Naive thymus-derived CD4-positive, alpha-beta T cell (primary cell): ENCODE measurements around the gene NEK9. TPM values are rescaled to one million over a fixed set of nuclear protein-coding genes. Genes with fewer than 3 reads are reported as not detected.
A peak's percentile ranks its signal among the peaks of the same experiment; 100 is the strongest.

Source experiments
- ATAC-seq: fragments of 150-1000 bp; cut with Tn5 transposase; 2 replicates; pipeline ENCODE4 v1.10.0; 2021; ENCODE audit warnings: mild to moderate bottlenecking, moderate library complexity
- CTCF ChIA-PET: fragments of 350-600 bp; sonication (Branson Sonifier 250); formaldehyde crosslinking; loops from one replicate; lab custom pipeline; 2021; ENCODE audit warnings: antibody characterized with exemption; lab: Charles Lee
- POLR2A ChIA-PET: fragments of 350-600 bp; sonication (Branson Sonifier 250); formaldehyde crosslinking; loops from one replicate; lab custom pipeline; 2021; ENCODE audit warnings: antibody characterized with exemption, inconsistent platforms; lab: Charles Lee
- DNase-seq, 9 donors: peaks; one replicate each; pipeline versions ENCODE4 v3.0.0 to v3.0.0-alpha.2; 2020 to 2022; ENCODE audit warnings: mixed read lengths in 1 of 9
- H3K27ac ChIP-seq: one replicate; pipeline ENCODE4 v1.7.0; 2013; ENCODE audit warnings: mild to moderate bottlenecking, low read depth, low read length, moderate library complexity
- H3K27me3 ChIP-seq, 2 donors: one replicate each; pipeline ENCODE4 v1.7.0; 2013; ENCODE audit warnings: low read length in 2 of 2, mild to moderate bottlenecking in 2 of 2, moderate library complexity in 2 of 2; ENCODE audit not compliant: control insufficient read depth in 2 of 2, insufficient read depth in 2 of 2
- H3K36me3 ChIP-seq, 3 experiments: 1 replicate in 2 of 3; 2 replicates in 1 of 3; pipeline ENCODE4 v1.7.0; 2013; ENCODE audit warnings: low read length in 3 of 3, mild to moderate bottlenecking in 3 of 3, moderate library complexity in 1 of 3; ENCODE audit not compliant: insufficient read depth in 3 of 3, control insufficient read depth in 2 of 3
- H3K4me1 ChIP-seq, 2 donors: one replicate each; pipeline ENCODE4 v1.7.0; 2013; ENCODE audit warnings: low read length in 2 of 2, mild to moderate bottlenecking in 2 of 2, moderate library complexity in 1 of 2; ENCODE audit not compliant: control insufficient read depth in 2 of 2, insufficient read depth in 2 of 2
- H3K4me3 ChIP-seq: 2 replicates; pipeline ENCODE4 v1.7.0; 2013; ENCODE audit warnings: mild to moderate bottlenecking, low read length
- H3K9me3 ChIP-seq, 3 experiments: 1 replicate in 2 of 3; 2 replicates in 1 of 3; pipeline ENCODE4 v1.7.0; 2013; ENCODE audit warnings: low read length in 3 of 3; ENCODE audit not compliant: control insufficient read depth in 2 of 3
- H3K27ac Mint-ChIP-seq, 9 donors: one replicate each; pipeline ENCODE4 v1.8.0; 2020 to 2022; ENCODE audit warnings: mixed read lengths in 9 of 9, mild to moderate bottlenecking in 8 of 9, moderate library complexity in 5 of 9, inconsistent platforms in 2 of 9
- H3K27me3 Mint-ChIP-seq, 5 donors: one replicate each; pipeline ENCODE4 v1.8.0; 2021 to 2022; ENCODE audit warnings: mixed read lengths in 5 of 5, mild to moderate bottlenecking in 1 of 5
- H3K36me3 Mint-ChIP-seq, 5 donors: one replicate each; pipeline ENCODE4 v1.8.0; 2020 to 2022; ENCODE audit warnings: mixed read lengths in 5 of 5, mild to moderate bottlenecking in 3 of 5, inconsistent platforms in 1 of 5
- H3K4me1 Mint-ChIP-seq, 7 donors: one replicate each; pipeline ENCODE4 v1.8.0; 2020 to 2022; ENCODE audit warnings: mixed read lengths in 7 of 7, mild to moderate bottlenecking in 3 of 7, inconsistent platforms in 1 of 7
- H3K4me3 Mint-ChIP-seq, 10 donors: one replicate each; pipeline ENCODE4 v1.8.0; 2020 to 2022; ENCODE audit warnings: mild to moderate bottlenecking in 10 of 10, mixed read lengths in 10 of 10, moderate library complexity in 6 of 10, inconsistent platforms in 2 of 10
- H3K9me3 Mint-ChIP-seq, 11 donors: one replicate each; pipeline ENCODE4 v1.8.0; 2020 to 2022; ENCODE audit warnings: mixed read lengths in 11 of 11, mild to moderate bottlenecking in 4 of 11, inconsistent platforms in 1 of 11, moderate library complexity in 1 of 11
- intact Hi-C, 2 donors: fragments of 100-400 bp; cut with micrococcal nuclease; formaldehyde crosslinking; loops; one replicate each; pipeline ENCODE4 v1.15.1; 2023
- polyA plus RNA-seq, 2 donors: library from polyadenylated mRNA; unstranded; fragments of 300-500 nt; fragmentation: Illumina TruSeq; gene quantifications; one replicate each; pipeline ENCODE4 v1.2.3, GENCODE V29; 2021
- total RNA-seq, 6 experiments: library from RNA in 5 of 6; stranded (reverse) in 5 of 6; gene quantifications; 1 replicate in 5 of 6; 2 replicates in 1 of 6; pipeline ENCODE4 v1.2.3 and lab custom pipeline; 2021 to 2026

The NEK9 gene
- total and polyA plus RNA-seq, 7 experiments from 2014 or later, result 16.6 to 141 (median 83.4) TPM

DNA sequence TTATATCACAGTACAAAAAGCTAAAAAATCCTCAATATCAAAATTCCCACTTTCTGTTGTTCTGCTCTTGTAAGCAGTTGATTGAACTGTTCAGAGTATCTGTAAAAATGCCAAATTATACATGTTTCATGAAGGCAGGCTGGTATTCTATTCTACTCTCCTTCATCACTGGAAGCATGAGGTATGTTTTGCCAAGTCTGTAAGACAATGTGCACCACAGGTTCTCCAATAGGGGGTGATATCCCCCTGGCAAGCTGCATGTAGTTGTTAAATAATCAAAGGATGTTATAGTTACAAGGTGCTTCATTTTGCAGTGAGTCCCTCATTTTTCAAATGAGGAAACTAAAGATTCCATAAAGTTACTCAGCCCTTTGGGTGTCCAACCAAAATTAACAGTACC is 15.1 kb upstream of the NEK9 start:
- H3K36me3 ChIP-seq, result no peaks in the 10 kb centered on the region
- intact Hi-C loops, result loop anchor here in 1 of 2 donors (1.0 to 2.0 kb wide), 3 partner anchors 15 to 154 kb away; partner anchors contain the start of gene TMED10
- peak in 7 of 9 donors; percentile 26 to 59 (median 47) for DNase-seq
- H3K4me1 ChIP-seq, result peaks cover 20 to 50% of the 10 kb centered on the region in 2 donors
- Mint-ChIP-seq H3K27me3 (no peaks in the 10 kb centered on the region), H3K9me3 (no peaks in the 10 kb centered on the region), H3K36me3 (peaks cover 0 to 24% (median 3%) of the 10 kb centered on the region in 5 donors), H3K4me1 (peaks cover 52 to 86% (median 74%) of the 10 kb centered on the region in 7 donors), H3K4me3 (peak overlapping the region in 1 of 10 donors; percentile 47), H3K27ac (peak overlapping the region in 8 of 9 donors; percentile 30 to 81 (median 56))
- peak; percentile 55 for ATAC-seq
- H3K9me3 ChIP-seq, result no peaks in the 10 kb centered on the region
- no peak overlapping the region for H3K27ac ChIP-seq
- ChIA-PET CTCF (interaction anchor here (0.6 to 2.0 kb wide), 6 partner anchors 9 to 400 kb away, joined by 3 to 11 read pairs (median 4); no protein-coding TSS in a partner anchor), POLR2A (interaction anchor here (1.0 to 1.2 kb wide), 3 partner anchors 15 to 154 kb away, joined by 3 read pairs; partner anchors contain the start of genes NEK9 and TMED10)
- no peak overlapping the region for H3K4me3 ChIP-seq
- no peaks in the 10 kb centered on the region for H3K27me3 ChIP-seq

DNA sequence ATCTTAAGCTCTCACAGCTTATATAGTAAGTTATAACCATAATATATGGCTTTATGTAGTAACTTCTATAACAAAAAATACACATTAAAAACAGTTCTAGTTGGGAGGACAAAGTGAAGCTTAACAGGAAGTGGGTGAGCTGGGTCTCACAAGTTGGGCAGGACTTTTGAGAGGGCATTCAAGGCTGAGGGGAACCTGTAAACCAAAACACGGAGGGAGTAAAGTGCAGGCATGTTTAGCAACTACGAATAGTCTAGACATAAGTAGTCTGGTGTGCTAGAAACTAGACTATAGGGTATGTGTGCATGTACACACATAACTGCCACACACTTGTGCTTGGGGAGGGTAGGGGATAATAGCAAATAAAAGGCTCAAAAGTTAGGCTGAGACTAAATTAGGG is 14.2 kb upstream of the NEK9 start:
- Mint-ChIP-seq H3K9me3 (no peaks in the 10 kb centered on the region), H3K4me1 (peaks cover 45 to 77% (median 65%) of the 10 kb centered on the region in 7 donors), H3K4me3 (peak overlapping the region in 4 of 10 donors; percentile 2 to 42 (median 31)), H3K27ac (peak overlapping the region in 6 of 9 donors; percentile 33 to 90 (median 74)), H3K36me3 (peaks cover 0 to 18% (median 3%) of the 10 kb centered on the region in 5 donors), H3K27me3 (no peaks in the 10 kb centered on the region)
- H3K4me1 ChIP-seq, result peaks cover 20 to 41% of the 10 kb centered on the region in 2 donors
- no peak overlapping the region for H3K27ac ChIP-seq
- H3K27me3 ChIP-seq, result no peaks in the 10 kb centered on the region
- no peak for DNase-seq
- intact Hi-C loops, result no loop called here
- no peak overlapping the region for H3K4me3 ChIP-seq
- CTCF ChIA-PET, result interaction anchor here (0.6 to 2.0 kb wide), 7 partner anchors 11 to 169 kb away, joined by 3 to 11 read pairs (median 5); no protein-coding TSS in a partner anchor
- H3K36me3 ChIP-seq, result no peaks in the 10 kb centered on the region
- POLR2A ChIA-PET, result interaction anchor here (0.5 to 1.2 kb wide), 5 partner anchors 9 to 156 kb away, joined by 3 to 6 read pairs (median 4); no protein-coding TSS in a partner anchor
- peak; percentile 44 for ATAC-seq
- no peaks in the 10 kb centered on the region for H3K9me3 ChIP-seq

DNA sequence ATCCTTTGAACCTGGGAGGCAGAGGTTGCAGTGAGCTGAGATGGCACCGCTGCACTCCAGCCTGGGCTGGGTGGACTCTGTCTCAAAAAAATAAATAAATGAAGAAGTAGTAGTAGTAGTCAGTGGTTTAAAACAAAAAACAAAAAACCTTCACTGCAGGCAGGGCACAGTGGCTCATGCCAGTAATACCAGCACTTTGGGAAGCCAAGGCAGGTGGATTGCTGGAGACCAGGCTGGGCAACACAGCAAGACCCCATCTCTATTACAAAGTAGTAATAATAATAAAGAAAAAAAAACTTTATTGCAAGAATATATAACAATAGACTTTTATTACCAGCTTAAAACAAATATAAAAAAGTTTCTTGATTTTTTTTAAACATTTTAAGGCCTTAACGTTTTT is 13.8 kb upstream of the NEK9 start:
- POLR2A ChIA-PET, result interaction anchor here (1.0 to 1.2 kb wide), 4 partner anchors 9 to 155 kb away, joined by 3 to 6 read pairs (median 4); no protein-coding TSS in a partner anchor
- H3K9me3 Mint-ChIP-seq, result no peaks in the 10 kb centered on the region
- peaks cover 20 to 40% of the 10 kb centered on the region in 2 donors for H3K4me1 ChIP-seq
- H3K9me3 ChIP-seq, result no peaks in the 10 kb centered on the region
- intact Hi-C loops, result no loop called here
- H3K36me3 Mint-ChIP-seq, result peaks cover 2 to 21% (median 6%) of the 10 kb centered on the region in 5 donors
- H3K4me1 Mint-ChIP-seq, result peaks cover 44 to 74% (median 62%) of the 10 kb centered on the region in 7 donors
- H3K27ac Mint-ChIP-seq, result peak overlapping the region in 6 of 9 donors; percentile 33 to 90 (median 71)
- H3K27ac ChIP-seq, result no peak overlapping the region
- CTCF ChIA-PET, result interaction anchor here (1.0 to 2.0 kb wide), 6 partner anchors 9 to 169 kb away, joined by 3 to 11 read pairs (median 6); no protein-coding TSS in a partner anchor
- no peak overlapping the region for H3K4me3 ChIP-seq
- H3K4me3 Mint-ChIP-seq, result peak overlapping the region in 1 of 10 donors; percentile 42
- DNase-seq (no peak), ATAC-seq (no peak)
- H3K36me3 ChIP-seq, result peaks cover 0 to 2% (median 0%) of the 10 kb centered on the region in 3 experiments
- H3K27me3 ChIP-seq, result no peaks in the 10 kb centered on the region
- H3K27me3 Mint-ChIP-seq, result no peaks in the 10 kb centered on the region

DNA sequence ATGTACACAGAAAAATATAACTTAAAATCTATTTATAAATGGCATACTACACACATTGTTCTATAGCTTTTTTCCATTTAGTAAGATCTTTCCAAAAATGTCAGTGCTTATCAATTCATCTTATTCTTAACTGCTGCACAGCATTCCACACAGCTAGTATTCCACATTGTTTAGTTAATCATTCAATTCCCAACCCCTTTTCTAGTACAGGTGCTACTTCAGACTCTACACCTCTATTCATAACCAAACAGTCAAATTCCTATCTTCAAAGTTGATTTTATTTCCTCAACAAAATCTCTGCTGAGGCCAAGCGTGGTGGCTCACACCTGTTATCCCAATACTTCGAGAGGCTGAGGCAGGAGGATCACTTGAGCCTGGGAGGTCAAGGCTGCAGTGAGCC is 12.3 kb upstream of the NEK9 start:
- Histone ChIP-seq H3K4me3 (no peak overlapping the region), H3K27ac (no peak overlapping the region), H3K4me1 (peaks cover 20 to 33% of the 10 kb centered on the region in 2 donors), H3K27me3 (no peaks in the 10 kb centered on the region), H3K9me3 (no peaks in the 10 kb centered on the region), H3K36me3 (peaks cover 0 to 16% (median 8%) of the 10 kb centered on the region in 3 experiments)
- Mint-ChIP-seq H3K36me3 (peaks cover 7 to 26% (median 14%) of the 10 kb centered on the region in 5 donors), H3K4me1 (peaks cover 34 to 60% (median 51%) of the 10 kb centered on the region in 7 donors), H3K9me3 (no peaks in the 10 kb centered on the region), H3K4me3 (peak overlapping the region in 6 of 10 donors; percentile 6 to 57 (median 28)), H3K27me3 (no peaks in the 10 kb centered on the region), H3K27ac (peak overlapping the region; percentile 1 to 89 (median 71))
- POLR2A ChIA-PET, result no interaction called here
- CTCF ChIA-PET, result interaction anchor here (2.0 to 6.2 kb wide), 3 partner anchors 158 to 166 kb away, joined by 9 to 40 read pairs (median 12); no protein-coding TSS in a partner anchor
- ATAC-seq (no peak), DNase-seq (no peak)
- intact Hi-C loops, result loop anchor here in 1 of 2 donors (2.0 kb wide), 1 partner anchor 18 kb away; no protein-coding TSS in a partner anchor

DNA sequence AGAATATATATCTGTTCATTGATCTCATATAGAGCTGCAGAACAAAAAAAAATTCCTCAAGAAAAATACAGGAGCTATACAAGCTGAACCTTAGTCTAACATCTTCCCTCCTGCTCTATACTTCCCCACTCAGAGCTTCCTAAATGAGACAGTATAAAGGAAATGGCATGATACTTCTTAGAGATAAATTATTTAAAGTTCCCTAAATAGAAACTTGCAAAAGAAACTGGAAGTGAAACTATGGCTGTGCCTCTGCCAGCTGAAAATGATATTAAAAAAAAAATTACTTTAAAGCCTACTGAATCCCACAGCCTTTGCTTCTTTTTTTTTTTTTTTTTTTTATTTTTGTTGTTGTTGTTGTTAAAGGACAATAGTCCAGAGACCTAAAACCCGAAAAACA is 11.6 kb upstream of the NEK9 start:
- H3K4me1 ChIP-seq, result peaks cover 20 to 33% of the 10 kb centered on the region in 2 donors
- ATAC-seq (peak; percentile 70), DNase-seq (no peak)
- no peaks in the 10 kb centered on the region for H3K27me3 Mint-ChIP-seq
- peaks cover 13 to 29% (median 20%) of the 10 kb centered on the region in 5 donors for H3K36me3 Mint-ChIP-seq
- H3K4me1 Mint-ChIP-seq, result peaks cover 31 to 55% (median 46%) of the 10 kb centered on the region in 7 donors
- peaks cover 0 to 23% (median 13%) of the 10 kb centered on the region in 3 experiments for H3K36me3 ChIP-seq
- H3K4me3 Mint-ChIP-seq, result peak overlapping the region in 8 of 10 donors; percentile 15 to 62 (median 52)
- H3K9me3 Mint-ChIP-seq, result no peaks in the 10 kb centered on the region
- intact Hi-C loops, result loop anchor here in 1 of 2 donors (2.0 kb wide), 1 partner anchor 18 kb away; no protein-coding TSS in a partner anchor
- POLR2A ChIA-PET, result no interaction called here
- H3K27ac Mint-ChIP-seq, result peak overlapping the region; percentile 26 to 92 (median 74)
- H3K9me3 ChIP-seq, result no peaks in the 10 kb centered on the region
- CTCF ChIA-PET, result interaction anchor here (1.8 to 6.2 kb wide), 4 partner anchors 159 to 350 kb away, joined by 7 to 40 read pairs (median 10); no protein-coding TSS in a partner anchor
- H3K27ac ChIP-seq, result peak overlapping the region; percentile 31
- H3K27me3 ChIP-seq, result no peaks in the 10 kb centered on the region
- no peak overlapping the region for H3K4me3 ChIP-seq

DNA sequence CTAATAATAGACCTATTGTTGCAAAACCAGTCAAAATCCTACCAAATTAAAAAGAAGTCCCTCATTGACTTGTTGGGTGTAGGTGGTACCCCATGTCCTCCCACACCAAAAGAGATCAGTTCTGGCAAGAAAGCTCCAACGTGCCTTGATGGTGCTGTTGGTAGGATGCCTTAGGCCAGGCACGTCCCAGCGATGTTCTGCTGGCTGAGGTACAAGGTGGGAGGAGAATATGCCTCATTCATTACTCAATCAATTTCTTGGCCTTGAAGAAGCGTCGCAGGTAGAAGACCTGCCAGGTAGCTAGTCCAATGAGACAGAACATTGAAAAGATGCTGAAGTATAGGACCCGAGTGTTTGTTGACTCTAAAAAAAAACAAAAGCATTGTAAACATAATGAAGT is 7.8 kb upstream of the NEK9 start:
- DNase-seq (no peak), ATAC-seq (no peak)
- H3K4me1 Mint-ChIP-seq, result peaks cover 13 to 30% (median 25%) of the 10 kb centered on the region in 7 donors
- Histone ChIP-seq H3K36me3 (peaks cover 0 to 24% (median 16%) of the 10 kb centered on the region in 3 experiments), H3K9me3 (no peaks in the 10 kb centered on the region), H3K27me3 (no peaks in the 10 kb centered on the region), H3K4me3 (no peak overlapping the region), H3K27ac (no peak overlapping the region), H3K4me1 (peaks cover 8 to 17% of the 10 kb centered on the region in 2 donors)
- H3K9me3 Mint-ChIP-seq, result no peaks in the 10 kb centered on the region
- no peak overlapping the region for H3K4me3 Mint-ChIP-seq
- H3K36me3 Mint-ChIP-seq, result peaks cover 22 to 32% (median 29%) of the 10 kb centered on the region in 5 donors
- POLR2A ChIA-PET, result interaction anchor here (0.6 kb wide), 1 partner anchor 168 kb away, joined by 4 read pairs; no protein-coding TSS in a partner anchor
- CTCF ChIA-PET, result interaction anchor here (1.2 to 6.2 kb wide), 5 partner anchors 83 to 354 kb away, joined by 3 to 40 read pairs (median 5); no protein-coding TSS in a partner anchor
- H3K27ac Mint-ChIP-seq, result peak overlapping the region in 4 of 9 donors; percentile 5 to 54 (median 20)
- no peaks in the 10 kb centered on the region for H3K27me3 Mint-ChIP-seq
- intact Hi-C loops, result loop anchor here in 1 of 2 donors (5.0 kb wide), 1 partner anchor 518 kb away; no protein-coding TSS in a partner anchor
